Neuronal stem cell (in vitro differentiated cells): ENCODE results near the gene PAM.

Experiments used
- DNase-seq: peaks from one replicate; pipeline ENCODE4 v3.0.0-alpha.2; 2013; ENCODE audit warnings: low spot score
- H2AFZ ChIP-seq: one replicate; pipeline ENCODE4 v1.6.1; 2013; ENCODE audit warnings: mild to moderate bottlenecking, low read length, inconsistent platforms
- H2AK5ac ChIP-seq: 2 replicates; pipeline ENCODE4 v1.6.1; 2013; ENCODE audit warnings: low read depth, mild to moderate bottlenecking, inconsistent platforms, low read length, moderate library complexity, mixed read lengths
- H2BK120ac ChIP-seq: 2 replicates; pipeline ENCODE4 v1.6.1; 2013; ENCODE audit warnings: low read depth, mild to moderate bottlenecking, inconsistent platforms, low read length, moderate library complexity, mixed read lengths
- H2BK12ac ChIP-seq: one replicate; pipeline ENCODE4 v1.6.1; 2013; ENCODE audit warnings: low read length, inconsistent platforms
- H2BK15ac ChIP-seq: 2 replicates; pipeline ENCODE4 v1.6.1; 2013; ENCODE audit warnings: mild to moderate bottlenecking, low read length, inconsistent platforms, mixed read lengths
- H2BK5ac ChIP-seq: one replicate; pipeline ENCODE4 v1.6.1; 2013; ENCODE audit warnings: inconsistent platforms, mild to moderate bottlenecking, low read length, moderate library complexity
- H3K14ac ChIP-seq: one replicate; pipeline ENCODE4 v1.6.1; 2013; ENCODE audit warnings: low read length, inconsistent platforms
- H3K18ac ChIP-seq: 2 replicates; pipeline ENCODE4 v1.6.1; 2013; ENCODE audit warnings: low read length, inconsistent platforms
- H3K23ac ChIP-seq: 2 replicates; pipeline ENCODE4 v1.6.1; 2013; ENCODE audit warnings: low read depth, mild to moderate bottlenecking, mixed read lengths, low read length, inconsistent platforms; ENCODE audit not compliant: poor library complexity
- H3K27ac ChIP-seq: replicated peaks from 3 replicates; pipeline ENCODE4 v1.5.1; 2013; ENCODE audit warnings: low read length, inconsistent platforms
- H3K27me3 ChIP-seq, 3 experiments: 2 replicates each; pipeline ENCODE4 v1.6.1; 2013; ENCODE audit warnings: low read length in 3 of 3, mild to moderate bottlenecking in 2 of 3, inconsistent platforms in 1 of 3, low read depth in 1 of 3, mixed read lengths in 1 of 3, moderate library complexity in 1 of 3; ENCODE audit not compliant: control insufficient read depth in 3 of 3, insufficient read depth in 3 of 3
- H3K36me3 ChIP-seq, 2 donors: replicated peaks in 1 of 2; 2 replicates each; pipeline ENCODE4 v1.6.1; 2013; ENCODE audit warnings: low read length in 2 of 2; ENCODE audit not compliant: control insufficient read depth in 2 of 2, insufficient read depth in 2 of 2
- H3K4ac ChIP-seq: 2 replicates; pipeline ENCODE4 v1.6.1; 2013; ENCODE audit warnings: inconsistent platforms, mild to moderate bottlenecking, low read length, moderate library complexity
- H3K4me1 ChIP-seq, 2 donors: 1 replicate in 1 of 2; 2 replicates in 1 of 2; pipeline ENCODE4 v1.6.1; 2013; ENCODE audit warnings: low read length in 2 of 2, low read depth in 1 of 2; ENCODE audit not compliant: control insufficient read depth in 2 of 2, insufficient read depth in 1 of 2
- H3K4me2 ChIP-seq: one replicate; pipeline ENCODE4 v1.6.1; 2013; ENCODE audit warnings: mild to moderate bottlenecking, low read length, inconsistent platforms; ENCODE audit not compliant: insufficient read depth, poor library complexity, severe bottlenecking
- H3K4me3 ChIP-seq, 2 donors: 2 replicates each; pipeline ENCODE4 v1.5.1; 2013; ENCODE audit warnings: low read length in 2 of 2, mild to moderate bottlenecking in 2 of 2, inconsistent platforms in 1 of 2, moderate library complexity in 1 of 2
- H3K79me1 ChIP-seq: one replicate; pipeline ENCODE4 v1.6.1; 2013; ENCODE audit warnings: low read depth, mild to moderate bottlenecking, inconsistent platforms, low read length, moderate library complexity
- H3K9ac ChIP-seq: one replicate; pipeline ENCODE4 v1.6.1; 2013; ENCODE audit warnings: mild to moderate bottlenecking, low read depth, low read length, inconsistent platforms; ENCODE audit not compliant: poor library complexity
- H3K9me3 ChIP-seq, 2 donors: replicated peaks in 1 of 2; 2 replicates each; pipeline versions ENCODE3 to v1.6.1; 2013; ENCODE audit warnings: low read length in 2 of 2, mild to moderate bottlenecking in 2 of 2, inconsistent platforms in 1 of 2, low read depth in 1 of 2, mixed read lengths in 1 of 2, moderate library complexity in 1 of 2; ENCODE audit not compliant: control insufficient read depth in 2 of 2, insufficient read depth in 1 of 2
- H4K8ac ChIP-seq: one replicate; pipeline ENCODE4 v1.6.1; 2013; ENCODE audit warnings: low read depth, mild to moderate bottlenecking, inconsistent platforms, low read length, moderate library complexity
- H4K91ac ChIP-seq: one replicate; pipeline ENCODE4 v1.6.1; 2013; ENCODE audit warnings: low read length, low read depth, mild to moderate bottlenecking, inconsistent platforms; ENCODE audit not compliant: poor library complexity
- WGBS, 2 donors: extraction: QIAGEN DNeasy Blood & Tissue Kit; methylation state at CpG; one replicate each; pipeline ENCODE4 v1.1.7; 2013; ENCODE audit warnings: missing lambda C conversion rate in 2 of 2, mixed read lengths in 1 of 2; ENCODE audit not compliant: insufficient read length in 2 of 2, insufficient replicate concordance in 1 of 2; ENCODE audit errors: extremely low coverage in 2 of 2; 5-methylcytosine and 5-hydroxymethylcytosine counted together

Gene PAM

DNA sequence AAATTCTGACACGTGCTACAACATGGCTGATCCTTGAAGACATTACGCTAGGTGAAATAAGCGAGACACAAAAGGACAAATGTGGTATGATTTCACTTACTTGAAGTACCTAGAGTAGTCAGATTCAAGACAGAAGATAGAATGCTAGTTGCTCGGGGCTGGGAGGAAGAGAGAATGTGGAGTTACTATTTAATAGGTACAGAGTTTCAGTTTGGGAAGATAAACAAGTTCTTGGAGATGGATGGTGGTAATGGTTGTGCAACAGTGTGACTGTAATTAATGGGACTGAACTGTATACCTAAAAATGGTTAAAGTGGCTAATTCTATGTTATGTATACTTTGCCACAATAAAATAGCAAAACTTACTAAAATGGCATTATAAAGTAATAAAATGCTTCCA is 34.4 kb downstream of the PAM start:
- DNase-seq, result no peak
- no peak overlapping the region for H4K91ac ChIP-seq
- H2AFZ ChIP-seq, result no peak overlapping the region
- H3K4me3 ChIP-seq, result no peak overlapping the region
- H3K36me3 ChIP-seq, result no peaks in the 10 kb centered on the region
- peaks cover 0 to 8% of the 10 kb centered on the region in 2 donors for H3K9me3 ChIP-seq
- H4K8ac ChIP-seq, result no peak overlapping the region
- no peak overlapping the region for H2BK5ac ChIP-seq
- no peaks in the 10 kb centered on the region for H3K27me3 ChIP-seq
- no peak overlapping the region for H2BK120ac ChIP-seq
- H3K9ac ChIP-seq, result no peak overlapping the region
- H3K79me1 ChIP-seq, result no peaks in the 10 kb centered on the region
- no peak overlapping the region for H3K14ac ChIP-seq
- H3K4me1 ChIP-seq, result peaks cover 1 to 2% of the 10 kb centered on the region in 2 donors
- no peak overlapping the region for H3K27ac ChIP-seq
- no CpG with 5 or more reads among the region's 4 CpGs for WGBS, 2 donors
- H2BK12ac ChIP-seq, result no peak overlapping the region
- H3K4ac ChIP-seq, result no peak overlapping the region
- no peak overlapping the region for H3K23ac ChIP-seq
- no peak overlapping the region for H2BK15ac ChIP-seq
- H3K18ac ChIP-seq, result no peak overlapping the region
- no peak overlapping the region for H3K4me2 ChIP-seq
- no peak overlapping the region for H2AK5ac ChIP-seq

DNA sequence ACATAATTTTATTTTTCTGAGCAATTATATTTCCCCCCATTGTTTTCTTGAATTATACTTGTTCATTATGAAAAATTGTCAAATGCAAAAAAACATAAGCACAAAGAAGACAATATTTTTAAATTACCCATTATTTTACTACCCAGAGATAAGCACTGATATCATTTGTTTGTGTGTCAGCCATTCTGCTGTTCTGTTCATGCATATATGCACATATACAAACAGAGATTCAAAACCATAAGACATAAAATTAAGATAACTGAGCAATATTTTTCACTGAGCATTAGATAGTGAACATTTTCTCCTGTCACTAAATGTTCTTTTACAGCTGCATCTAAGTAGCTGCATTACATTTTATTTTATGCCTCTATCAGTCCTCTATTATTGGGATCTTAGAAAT is 35.6 kb downstream of the PAM start:
- H2BK15ac ChIP-seq, result no peak overlapping the region

DNA sequence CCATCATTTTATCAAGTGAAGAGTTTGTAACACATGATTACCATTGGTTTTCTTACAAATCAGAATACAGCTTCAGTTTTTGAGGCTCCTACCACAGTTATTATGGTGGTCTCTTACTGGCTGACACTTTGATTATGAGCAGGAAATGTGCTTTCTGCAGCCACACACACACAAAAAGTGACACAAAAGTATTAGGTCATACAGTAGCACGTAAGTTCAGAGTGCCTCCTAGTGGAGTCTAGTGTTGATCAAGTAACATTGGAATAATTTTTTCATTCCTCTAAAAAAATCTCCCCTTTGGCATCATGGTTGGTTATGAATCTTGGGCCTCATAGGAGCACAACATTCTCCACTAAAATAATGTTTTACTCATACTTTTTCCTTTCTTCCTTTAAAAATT is 37.6 kb downstream of the PAM start:
- H3K9ac ChIP-seq, result no peak overlapping the region
- H3K36me3 ChIP-seq, result no peaks in the 10 kb centered on the region
- H2AK5ac ChIP-seq, result no peak overlapping the region
- H2BK15ac ChIP-seq, result no peak overlapping the region
- DNase-seq, result no peak
- no peak overlapping the region for H2BK12ac ChIP-seq
- H4K8ac ChIP-seq, result no peak overlapping the region
- WGBS, 2 donors, result no CpG with 5 or more reads among the region's 1 CpG
- no peak overlapping the region for H3K27ac ChIP-seq
- no peak overlapping the region for H2BK120ac ChIP-seq
- no peak overlapping the region for H3K14ac ChIP-seq
- H3K4me2 ChIP-seq, result no peak overlapping the region
- H3K9me3 ChIP-seq, result no peaks in the 10 kb centered on the region
- no peak overlapping the region for H3K4me3 ChIP-seq
- no peak overlapping the region for H3K23ac ChIP-seq
- H3K79me1 ChIP-seq, result no peaks in the 10 kb centered on the region
- no peak overlapping the region for H3K18ac ChIP-seq
- peaks cover 3 to 12% of the 10 kb centered on the region in 2 donors for H3K4me1 ChIP-seq
- no peak overlapping the region for H3K4ac ChIP-seq
- H2AFZ ChIP-seq, result no peak overlapping the region
- H4K91ac ChIP-seq, result no peak overlapping the region
- no peak overlapping the region for H2BK5ac ChIP-seq
- no peaks in the 10 kb centered on the region for H3K27me3 ChIP-seq

More for the DNA sequence above, 35.6 kb downstream of the PAM start:
- Histone ChIP-seq H3K4ac (no peak overlapping the region), H3K4me3 (no peak overlapping the region), H3K27ac (no peak overlapping the region), H3K14ac (no peak overlapping the region), H3K18ac (no peak overlapping the region), H2AK5ac (no peak overlapping the region), H2BK5ac (no peak overlapping the region), H2AFZ (no peak overlapping the region), H3K9ac (no peak overlapping the region), H3K4me2 (no peak overlapping the region), H2BK120ac (no peak overlapping the region), H3K4me1 (peaks cover 1 to 2% of the 10 kb centered on the region in 2 donors), H3K79me1 (no peaks in the 10 kb centered on the region), H3K27me3 (no peaks in the 10 kb centered on the region), H3K36me3 (no peaks in the 10 kb centered on the region), H4K91ac (no peak overlapping the region), H3K9me3 (no peaks in the 10 kb centered on the region), H2BK12ac (no peak overlapping the region), H3K23ac (no peak overlapping the region), H4K8ac (no peak overlapping the region)
- no peak for DNase-seq

DNA sequence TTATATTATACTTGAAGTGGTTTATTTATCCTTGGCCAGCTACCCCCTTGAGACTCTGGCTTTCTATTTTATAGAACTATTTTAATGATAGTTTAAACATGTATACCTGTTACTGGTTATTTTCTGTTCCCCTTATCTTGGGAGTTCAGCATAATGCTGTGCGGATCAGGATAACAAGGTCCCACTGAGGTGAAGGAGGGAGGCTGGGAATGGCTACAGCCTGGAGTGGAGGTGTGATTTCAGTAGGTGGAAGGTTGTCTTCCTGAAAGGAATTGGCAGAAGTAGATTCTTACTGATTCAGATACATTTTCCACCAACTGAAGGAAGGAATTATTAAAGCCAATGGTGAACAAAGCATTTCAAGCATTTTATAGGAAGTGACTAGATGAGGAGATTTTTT is 38.9 kb downstream of the PAM start:
- no peak overlapping the region for H3K4me3 ChIP-seq
- H3K14ac ChIP-seq, result no peak overlapping the region
- no peaks in the 10 kb centered on the region for H3K36me3 ChIP-seq
- H3K9me3 ChIP-seq, result no peaks in the 10 kb centered on the region
- H3K27me3 ChIP-seq, result no peaks in the 10 kb centered on the region
- no peak overlapping the region for H4K8ac ChIP-seq
- no peak overlapping the region for H3K27ac ChIP-seq
- no peak overlapping the region for H3K18ac ChIP-seq
- H3K4me2 ChIP-seq, result no peak overlapping the region
- no peak overlapping the region for H2BK5ac ChIP-seq
- no peak overlapping the region for H2AK5ac ChIP-seq
- H2BK120ac ChIP-seq, result no peak overlapping the region
- no peak overlapping the region for H4K91ac ChIP-seq
- no peak overlapping the region for H2BK12ac ChIP-seq
- H3K4me1 ChIP-seq, result peaks cover 3 to 24% of the 10 kb centered on the region in 2 donors
- no peaks in the 10 kb centered on the region for H3K79me1 ChIP-seq
- H2BK15ac ChIP-seq, result no peak overlapping the region
- no peak overlapping the region for H3K23ac ChIP-seq
- no peak overlapping the region for H3K9ac ChIP-seq
- no peak overlapping the region for H2AFZ ChIP-seq
- no CpG with 5 or more reads among the region's 1 CpG for WGBS, 2 donors
- H3K4ac ChIP-seq, result no peak overlapping the region
- DNase-seq, result no peak
